GM18505 (cell line): ENCODE results near the gene OFD1.

Source experiments
- ATAC-seq: cut with Tn5 transposase; IDR thresholded peaks from one replicate; pipeline ENCODE4 v1.9.1; 2021; ENCODE audit not compliant: unreplicated experiment
- POLR2A ChIP-seq: IDR thresholded peaks from 4 replicates; pipeline ENCODE4 v1.6.1; 2011; ENCODE audit warnings: borderline replicate concordance; ENCODE audit not compliant: insufficient read depth, insufficient read length; ENCODE audit errors: extremely low read depth

OFD1 gene

DNA sequence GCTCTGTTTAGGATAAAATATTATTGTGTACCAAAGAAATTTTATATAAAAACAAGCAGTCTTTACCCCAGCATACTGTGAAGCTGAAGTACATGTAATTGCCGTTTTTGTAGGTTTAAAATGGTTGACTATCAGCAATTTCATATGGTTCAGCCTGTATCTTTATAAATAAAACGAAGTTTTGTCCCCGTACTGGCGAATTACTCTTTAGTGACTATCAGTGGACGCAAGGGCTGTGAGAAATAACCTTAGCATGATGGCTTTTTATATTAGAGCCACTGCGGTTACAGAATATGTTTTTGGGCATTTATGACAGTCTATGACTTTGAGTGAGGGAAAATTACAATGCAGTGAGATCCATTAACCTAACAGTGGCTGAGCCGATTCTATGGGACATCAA, 81.1 kb downstream of the OFD1 start:
- no peak for TF ChIP-seq POLR2A
- no peak for ATAC-seq

DNA sequence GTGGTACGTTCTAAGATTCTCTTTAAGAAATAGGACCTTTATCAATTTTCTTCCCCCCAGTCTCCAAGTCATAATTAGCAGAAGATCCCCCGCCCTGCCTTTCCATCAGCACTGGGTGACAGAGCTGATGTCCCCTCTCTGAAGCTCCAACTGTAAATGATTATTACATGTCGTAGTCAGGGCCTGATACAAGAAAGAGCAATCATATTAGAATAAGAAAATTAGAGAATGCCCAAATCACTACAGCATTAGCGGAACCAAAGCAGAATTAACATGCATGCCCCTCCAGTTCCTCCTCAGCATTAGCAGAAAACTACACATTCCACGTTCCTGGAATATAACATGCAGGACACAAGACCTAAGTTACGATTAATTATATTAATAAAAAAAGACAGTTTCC, 81.6 kb downstream of the OFD1 start:
- ATAC-seq = no peak
- no peak for TF ChIP-seq POLR2A

DNA sequence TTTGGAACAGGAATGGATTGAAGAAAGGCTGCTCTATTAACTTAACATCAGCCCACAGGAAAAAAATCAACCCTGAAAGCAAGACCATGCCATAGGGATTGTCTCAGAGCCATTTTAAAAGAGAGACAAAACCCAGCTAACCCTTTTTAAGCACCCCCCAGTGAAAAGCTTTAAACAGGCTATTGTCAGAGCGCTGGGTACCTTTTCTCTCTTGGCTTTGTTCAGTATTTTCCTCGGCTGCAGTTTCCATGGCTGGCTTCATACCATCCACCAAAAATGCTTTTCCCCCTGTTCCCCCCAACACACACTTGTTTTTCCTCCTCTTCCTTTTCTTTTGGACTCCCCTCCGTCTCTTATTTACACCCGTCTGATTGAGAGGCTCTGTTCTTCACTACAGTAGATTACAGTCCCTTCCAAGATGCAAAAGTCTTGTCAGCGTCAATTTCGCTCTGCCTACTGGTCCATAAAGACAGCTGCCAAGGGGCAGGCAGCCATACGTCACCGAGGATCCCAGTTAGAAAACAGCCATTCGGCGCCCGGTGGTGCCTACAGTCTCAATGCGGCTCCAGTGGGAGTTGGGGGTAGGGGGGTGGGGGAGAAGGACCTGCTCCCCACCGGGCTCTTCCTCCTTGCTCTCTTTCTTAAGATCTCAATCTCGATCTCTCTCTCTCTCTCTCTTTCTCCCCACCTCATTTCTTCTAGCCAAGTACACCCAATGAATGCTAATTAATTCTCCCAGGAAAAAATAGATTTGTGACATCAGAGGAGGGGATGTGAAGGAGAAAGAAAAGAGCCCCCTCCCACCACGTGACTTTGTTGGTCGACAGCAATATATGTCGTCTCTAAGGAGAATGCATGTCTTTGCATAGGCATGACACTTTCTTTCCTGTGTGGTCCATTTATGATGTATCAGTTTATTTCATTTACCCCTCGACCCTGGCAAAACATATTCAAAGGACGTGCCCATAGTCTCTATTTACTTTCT, 82.4 kb downstream of the OFD1 start, which contains the start of gene GPM6B:
Gene GPM6B (minus strand): TSS at position 451 of the 985 bp plus-strand sequence. CDS start 189 bp downstream, at position 262.
- TF ChIP-seq POLR2A = no peak
- no peak for ATAC-seq
